ENCODE results near the gene LY6G5C. TPM values are rescaled to one million over a fixed set of nuclear protein-coding genes. Genes with fewer than 3 reads are reported as not detected.
"Not testable (repeated sequence)": the region's sequence is repeated elsewhere in the genome, so short reads cannot be mapped to it uniquely, and the experiment has no call there.

Gene LY6G5C
- total and polyA plus RNA-seq, 7 experiments from 2014 or later: 2.4 to 10.2 (median 3.2) TPM

GRCh38 chr6:31710523-31711219 lies 29.8 kb upstream of the LY6G5C start:
- ChIA-PET CTCF (no interaction called here), POLR2A (interaction anchor here (0.6 to 0.8 kb wide), 2 partner anchors 17 to 35 kb away, joined by 3 read pairs; no protein-coding TSS in a partner anchor)
- no peaks in the 10 kb centered on the region for H3K36me3 Mint-ChIP-seq
- H3K9me3 Mint-ChIP-seq: peaks cover 0 to 3% (median 0%) of the 10 kb centered on the region in 11 donors
- DNase-seq (no peak), ATAC-seq (no peak)
- no peak overlapping the region for H3K27ac ChIP-seq (ENCODE audit: low read depth, low read length)
- peaks cover 7% of the 10 kb centered on the region in 2 donors for H3K4me1 ChIP-seq (ENCODE audit: control insufficient read depth in 2 of 2, insufficient read depth in 2 of 2, low read length in 2 of 2)
- no peaks in the 10 kb centered on the region for H3K9me3 ChIP-seq (ENCODE audit: control insufficient read depth in 2 of 3, low read length in 3 of 3)
- H3K4me1 Mint-ChIP-seq: peaks cover 4 to 34% (median 21%) of the 10 kb centered on the region in 7 donors
- peak overlapping the region in 2 of 9 donors; percentile 5 to 28 for H3K27ac Mint-ChIP-seq
- intact Hi-C loops (cut with micrococcal nuclease): no loop called here
- H3K4me3 ChIP-seq (ENCODE audit: low read length): no peak overlapping the region
- H3K27me3 Mint-ChIP-seq: peaks cover 0 to 19% (median 0%) of the 10 kb centered on the region in 5 donors
- no peak overlapping the region for H3K4me3 Mint-ChIP-seq
- no peaks in the 10 kb centered on the region for H3K36me3 ChIP-seq (ENCODE audit: control insufficient read depth in 2 of 3, insufficient read depth in 3 of 3, low read length in 3 of 3)
- no peaks in the 10 kb centered on the region for H3K27me3 ChIP-seq (ENCODE audit: control insufficient read depth in 2 of 2, insufficient read depth in 2 of 2, low read length in 2 of 2)

GRCh38 chr6:31709157-31709556 lies 28.3 kb upstream of the LY6G5C start:
- H3K36me3 Mint-ChIP-seq; CTCF ChIA-PET; H3K27me3 ChIP-seq (ENCODE audit: control insufficient read depth in 2 of 2, insufficient read depth in 2 of 2, low read length in 2 of 2); H3K4me3 ChIP-seq (ENCODE audit: low read length); H3K9me3 Mint-ChIP-seq; DNase-seq; H3K4me1 ChIP-seq (ENCODE audit: control insufficient read depth in 2 of 2, insufficient read depth in 2 of 2, low read length in 2 of 2); H3K9me3 ChIP-seq (ENCODE audit: control insufficient read depth in 2 of 3, low read length in 3 of 3); H3K36me3 ChIP-seq (ENCODE audit: control insufficient read depth in 2 of 3, insufficient read depth in 3 of 3, low read length in 3 of 3); H3K27ac Mint-ChIP-seq; H3K27ac ChIP-seq (ENCODE audit: low read depth, low read length); H3K4me3 Mint-ChIP-seq; ATAC-seq: not testable (repeated sequence)
- H3K4me1 Mint-ChIP-seq: peaks cover 4 to 33% (median 20%) of the 10 kb centered on the region in 7 donors
- H3K27me3 Mint-ChIP-seq: peaks cover 0 to 16% (median 0%) of the 10 kb centered on the region in 5 donors
- POLR2A ChIA-PET: interaction anchor here (0.6 kb wide), 1 partner anchor 122 kb away, joined by 4 read pairs; no protein-coding TSS in a partner anchor
- intact Hi-C loops (cut with micrococcal nuclease): loop anchor here in 1 of 2 donors (10.0 kb wide), 1 partner anchor 164 kb away; the partner anchor contains the start of genes ATP6V1G2, DDX39B and NFKBIL1

- Histone ChIP-seq H3K9me3 (ENCODE audit: control insufficient read depth in 2 of 3, low read length in 3 of 3) (no peaks in the 10 kb centered on the region), H3K4me1 (ENCODE audit: control insufficient read depth in 2 of 2, insufficient read depth in 2 of 2, low read length in 2 of 2) (peaks cover 7 to 13% of the 10 kb centered on the region in 2 donors), H3K4me3 (ENCODE audit: low read length) (no peak overlapping the region), H3K27me3 (ENCODE audit: control insufficient read depth in 2 of 2, insufficient read depth in 2 of 2, low read length in 2 of 2) (no peaks in the 10 kb centered on the region), H3K36me3 (ENCODE audit: control insufficient read depth in 2 of 3, insufficient read depth in 3 of 3, low read length in 3 of 3) (no peaks in the 10 kb centered on the region), H3K27ac (ENCODE audit: low read depth, low read length) (no peak overlapping the region)
- Mint-ChIP-seq H3K4me3 (no peak overlapping the region), H3K27ac (no peak overlapping the region), H3K9me3 (peaks cover 0 to 3% (median 0%) of the 10 kb centered on the region in 11 donors), H3K4me1 (peaks cover 4 to 30% (median 19%) of the 10 kb centered on the region in 7 donors), H3K36me3 (no peaks in the 10 kb centered on the region), H3K27me3 (peaks cover 0 to 14% (median 0%) of the 10 kb centered on the region in 5 donors)
- intact Hi-C loops (cut with micrococcal nuclease): loop anchor here in 1 of 2 donors (10.0 kb wide), 1 partner anchor 163 kb away; the partner anchor contains the start of genes ATP6V1G2, DDX39B and NFKBIL1
- ChIA-PET CTCF (no interaction called here), POLR2A (no interaction called here)
- ATAC-seq (no peak), DNase-seq (no peak)
Measured at GRCh38 chr6:31708224-31708623, 27.4 kb upstream of the LY6G5C start.

- ATAC-seq: no peak
- peaks cover 0 to 4% (median 0%) of the 10 kb centered on the region in 3 experiments for H3K36me3 ChIP-seq (ENCODE audit: control insufficient read depth in 2 of 3, insufficient read depth in 3 of 3, low read length in 3 of 3)
- ChIA-PET CTCF (no interaction called here), POLR2A (no interaction called here)
- H3K4me3 ChIP-seq (ENCODE audit: low read length): no peak overlapping the region
- Mint-ChIP-seq H3K9me3 (peaks cover 0 to 3% (median 0%) of the 10 kb centered on the region in 11 donors), H3K27me3 (peaks cover 0 to 11% (median 0%) of the 10 kb centered on the region in 5 donors), H3K4me1 (peaks cover 4 to 27% (median 19%) of the 10 kb centered on the region in 7 donors), H3K27ac (no peak overlapping the region), H3K4me3 (no peak overlapping the region), H3K36me3 (no peaks in the 10 kb centered on the region)
- no peak for DNase-seq
- no peak overlapping the region for H3K27ac ChIP-seq (ENCODE audit: low read depth, low read length)
- H3K4me1 ChIP-seq (ENCODE audit: control insufficient read depth in 2 of 2, insufficient read depth in 2 of 2, low read length in 2 of 2): peaks cover 7 to 13% of the 10 kb centered on the region in 2 donors
- no peaks in the 10 kb centered on the region for H3K27me3 ChIP-seq (ENCODE audit: control insufficient read depth in 2 of 2, insufficient read depth in 2 of 2, low read length in 2 of 2)
- H3K9me3 ChIP-seq (ENCODE audit: control insufficient read depth in 2 of 3, low read length in 3 of 3): no peaks in the 10 kb centered on the region
- intact Hi-C loops (cut with micrococcal nuclease): loop anchor here in 1 of 2 donors (10.0 kb wide), 1 partner anchor 163 kb away; the partner anchor contains the start of genes ATP6V1G2, DDX39B and NFKBIL1
Measured at GRCh38 chr6:31707701-31708100, 26.8 kb upstream of the LY6G5C start.

GRCh38 chr6:31706599-31706998 lies 25.7 kb upstream of the LY6G5C start, which contains the start of gene LY6G6F:
TSS of gene LY6G6F (plus strand) at chr6:31706866. CDS start at chr6:31706907, 41 bp downstream.
- DNase-seq (no peak), ATAC-seq (no peak)
- H3K27ac ChIP-seq (ENCODE audit: low read depth, low read length): no peak within 1 kb of the TSS
- peaks cover 0 to 3% (median 0%) of the 10 kb centered on the region in 11 donors for H3K9me3 Mint-ChIP-seq
- peaks cover 15 to 23% of the 10 kb centered on the region in 2 donors for H3K4me1 ChIP-seq (ENCODE audit: control insufficient read depth in 2 of 2, insufficient read depth in 2 of 2, low read length in 2 of 2)
- no peak within 1 kb of the TSS for H3K4me3 Mint-ChIP-seq
- POLR2A ChIA-PET: interaction anchor here (0.6 kb wide), 1 partner anchor 8 kb away, joined by 4 read pairs; no protein-coding TSS in a partner anchor
- H3K4me3 ChIP-seq (ENCODE audit: low read length): no peak within 1 kb of the TSS
- peak within 1 kb of the TSS in 1 of 9 donors; percentile 59 for H3K27ac Mint-ChIP-seq
- H3K9me3 ChIP-seq (ENCODE audit: control insufficient read depth in 2 of 3, low read length in 3 of 3): no peaks in the 10 kb centered on the region
- CTCF ChIA-PET: interaction anchor here (0.9 kb wide), 1 partner anchor 8 kb away, joined by 4 read pairs; no protein-coding TSS in a partner anchor
- H3K27me3 Mint-ChIP-seq: peaks cover 0 to 5% (median 0%) of the 10 kb centered on the region in 5 donors
- H3K27me3 ChIP-seq (ENCODE audit: control insufficient read depth in 2 of 2, insufficient read depth in 2 of 2, low read length in 2 of 2): no peaks in the 10 kb centered on the region
- peaks cover 8 to 26% (median 23%) of the 10 kb centered on the region in 7 donors for H3K4me1 Mint-ChIP-seq
- H3K36me3 ChIP-seq (ENCODE audit: control insufficient read depth in 2 of 3, insufficient read depth in 3 of 3, low read length in 3 of 3): peaks cover 0 to 8% (median 0%) of the 10 kb centered on the region in 3 experiments
- no peaks in the 10 kb centered on the region for H3K36me3 Mint-ChIP-seq
- intact Hi-C loops (cut with micrococcal nuclease): loop anchor here in 1 of 2 donors (10.0 kb wide), 1 partner anchor 162 kb away; the partner anchor contains the start of genes ATP6V1G2, DDX39B and NFKBIL1

- Histone ChIP-seq H3K4me3 (ENCODE audit: low read length) (no peak overlapping the region), H3K4me1 (ENCODE audit: control insufficient read depth in 2 of 2, insufficient read depth in 2 of 2, low read length in 2 of 2) (peaks cover 18 to 23% of the 10 kb centered on the region in 2 donors), H3K36me3 (ENCODE audit: control insufficient read depth in 2 of 3, insufficient read depth in 3 of 3, low read length in 3 of 3) (peaks cover 0 to 8% (median 0%) of the 10 kb centered on the region in 3 experiments), H3K9me3 (ENCODE audit: control insufficient read depth in 2 of 3, low read length in 3 of 3) (no peaks in the 10 kb centered on the region), H3K27me3 (ENCODE audit: control insufficient read depth in 2 of 2, insufficient read depth in 2 of 2, low read length in 2 of 2) (no peaks in the 10 kb centered on the region), H3K27ac (ENCODE audit: low read depth, low read length) (no peak overlapping the region)
- H3K4me1 Mint-ChIP-seq: peaks cover 14 to 28% (median 24%) of the 10 kb centered on the region in 7 donors
- no peak overlapping the region for H3K4me3 Mint-ChIP-seq
- no peak for DNase-seq
- H3K27ac Mint-ChIP-seq: no peak overlapping the region
- ChIA-PET POLR2A (interaction anchor here (0.6 to 0.7 kb wide), 2 partner anchors 9 kb away, joined by 3 to 4 read pairs; no protein-coding TSS in a partner anchor), CTCF (interaction anchor here (0.9 kb wide), 1 partner anchor 9 kb away, joined by 4 read pairs; no protein-coding TSS in a partner anchor)
- peaks cover 0 to 3% (median 0%) of the 10 kb centered on the region in 5 donors for H3K36me3 Mint-ChIP-seq
- peaks cover 0 to 3% (median 0%) of the 10 kb centered on the region in 11 donors for H3K9me3 Mint-ChIP-seq
- intact Hi-C loops (cut with micrococcal nuclease): loop anchor here in 1 of 2 donors (10.0 kb wide), 1 partner anchor 161 kb away; the partner anchor contains the start of genes ATP6V1G2, DDX39B and NFKBIL1
- ATAC-seq: no peak
- H3K27me3 Mint-ChIP-seq: peaks cover 0 to 5% (median 0%) of the 10 kb centered on the region in 5 donors
Measured at GRCh38 chr6:31705931-31706330, 25.1 kb upstream of the LY6G5C start.

Data from naive thymus-derived CD4-positive, alpha-beta T cell (primary cell).